HEK293 (cell line): ENCODE results near the gene ALG6.

Source experiments
- EGR2 ChIP-seq: fragments of 450-650 bp; formaldehyde crosslinking; IDR thresholded peaks from 2 replicates; pipeline ENCODE4 v1.5.1; 2016; ENCODE audit warnings: low read depth, missing biosample characterization, missing genetic modification characterization
- PBX3 ChIP-seq: sonication (generic); formaldehyde crosslinking; IDR thresholded peaks from 2 replicates; pipeline ENCODE4 v1.8.1; 2022; ENCODE audit warnings: mild to moderate bottlenecking, moderate library complexity, missing genetic modification reagents
- PRDM2 ChIP-seq: fragments of 450-650 bp; formaldehyde crosslinking; IDR thresholded peaks from 2 replicates; pipeline ENCODE4 v1.5.1; 2016; ENCODE audit warnings: missing biosample characterization, missing genetic modification characterization, borderline replicate concordance
- ZNF132 ChIP-seq: fragments of 450-650 bp; formaldehyde crosslinking; IDR thresholded peaks from 2 replicates; pipeline ENCODE4 v1.5.1; 2017; ENCODE audit warnings: missing biosample characterization, missing genetic modification characterization, borderline replicate concordance
- ZNF140 ChIP-seq: fragments of 450-650 bp; formaldehyde crosslinking; IDR thresholded peaks from 2 replicates; pipeline ENCODE4 v1.5.1; 2016; ENCODE audit warnings: missing biosample characterization, missing genetic modification characterization
- ZNF155 ChIP-seq: fragments of 450-650 bp; formaldehyde crosslinking; IDR thresholded peaks from 2 replicates; pipeline ENCODE4 v1.5.1; 2016; ENCODE audit warnings: missing biosample characterization, missing genetic modification characterization
- ZNF23 ChIP-seq: fragments of 450-650 bp; formaldehyde crosslinking; IDR thresholded peaks from 2 replicates; pipeline ENCODE4 v1.5.1; 2016; ENCODE audit warnings: missing biosample characterization, missing genetic modification characterization, borderline replicate concordance
- ZNF292 ChIP-seq: fragments of 450-650 bp; formaldehyde crosslinking; IDR thresholded peaks from 2 replicates; pipeline ENCODE4 v1.5.1; 2016; ENCODE audit warnings: low read depth, missing biosample characterization, missing genetic modification characterization, borderline replicate concordance
- ZNF366 ChIP-seq: fragments of 450-650 bp; formaldehyde crosslinking; conservative IDR thresholded peaks from 2 replicates; pipeline ENCODE4 v1.5.1; 2016; ENCODE audit warnings: missing biosample characterization, missing genetic modification characterization
- ZNF391 ChIP-seq: fragments of 450-650 bp; formaldehyde crosslinking; IDR thresholded peaks from 2 replicates; pipeline ENCODE4 v1.5.1; 2016; ENCODE audit warnings: low read depth, missing biosample characterization, missing genetic modification characterization, borderline replicate concordance
- ZNF404 ChIP-seq: fragments of 450-650 bp; formaldehyde crosslinking; IDR thresholded peaks from 2 replicates; pipeline ENCODE4 v1.5.1; 2017; ENCODE audit warnings: missing biosample characterization, missing genetic modification characterization
- ZNF580 ChIP-seq: fragments of 450-650 bp; formaldehyde crosslinking; IDR thresholded peaks from 2 replicates; pipeline ENCODE4 v1.5.1; 2016; ENCODE audit warnings: missing biosample characterization, missing genetic modification characterization
- ZNF658 ChIP-seq: fragments of 450-650 bp; formaldehyde crosslinking; IDR thresholded peaks from 2 replicates; pipeline ENCODE4; 2016; ENCODE audit warnings: missing biosample characterization, missing genetic modification characterization
- ZNF660 ChIP-seq: fragments of 450-650 bp; IDR thresholded peaks from 2 replicates; pipeline ENCODE4 v1.5.1; 2018; ENCODE audit warnings: missing biosample characterization, mild to moderate bottlenecking, missing genetic modification characterization
- ZNF664 ChIP-seq: fragments of 450-650 bp; formaldehyde crosslinking; IDR thresholded peaks from 2 replicates; pipeline ENCODE4 v1.5.1; 2016; ENCODE audit warnings: missing biosample characterization, missing genetic modification characterization
- ZNF677 ChIP-seq: fragments of 450-650 bp; IDR thresholded peaks from 2 replicates; pipeline ENCODE4 v1.5.0; 2018; ENCODE audit warnings: missing biosample characterization, mild to moderate bottlenecking, missing genetic modification characterization, moderate library complexity
- ZNF777 ChIP-seq: fragments of 450-650 bp; formaldehyde crosslinking; IDR thresholded peaks from 2 replicates; pipeline ENCODE4 v1.5.1; 2017; ENCODE audit warnings: missing biosample characterization, missing genetic modification characterization, borderline replicate concordance
- ZSCAN30 ChIP-seq: fragments of 450-650 bp; IDR thresholded peaks from 2 replicates; pipeline ENCODE4 v1.5.1; 2018; ENCODE audit warnings: missing biosample characterization, mild to moderate bottlenecking, missing genetic modification characterization, moderate library complexity
- TF ChIP-seq, protein P1 (sequence below): fragments of 450-650 bp; formaldehyde crosslinking; IDR thresholded peaks from 2 replicates; pipeline ENCODE4 v1.5.1; 2016; ENCODE audit warnings: missing biosample characterization, missing genetic modification characterization
- TF ChIP-seq, protein P2 (sequence below): fragments of 450-650 bp; formaldehyde crosslinking; conservative IDR thresholded peaks from 2 replicates; pipeline ENCODE4 v1.5.1; 2016; ENCODE audit warnings: low read depth, missing biosample characterization, missing genetic modification characterization
- TF ChIP-seq, protein P3 (sequence below): fragments of 450-650 bp; formaldehyde crosslinking; IDR thresholded peaks from 2 replicates; pipeline ENCODE4 v1.5.1; 2016; ENCODE audit warnings: missing biosample characterization, missing genetic modification characterization

Gene ALG6

GRCh38 chr1:63322114-63322943 is 45.1 kb upstream of the ALG6 start, which contains the start of gene FOXD3 (continued):
- TF ChIP-seq, protein P1, sequence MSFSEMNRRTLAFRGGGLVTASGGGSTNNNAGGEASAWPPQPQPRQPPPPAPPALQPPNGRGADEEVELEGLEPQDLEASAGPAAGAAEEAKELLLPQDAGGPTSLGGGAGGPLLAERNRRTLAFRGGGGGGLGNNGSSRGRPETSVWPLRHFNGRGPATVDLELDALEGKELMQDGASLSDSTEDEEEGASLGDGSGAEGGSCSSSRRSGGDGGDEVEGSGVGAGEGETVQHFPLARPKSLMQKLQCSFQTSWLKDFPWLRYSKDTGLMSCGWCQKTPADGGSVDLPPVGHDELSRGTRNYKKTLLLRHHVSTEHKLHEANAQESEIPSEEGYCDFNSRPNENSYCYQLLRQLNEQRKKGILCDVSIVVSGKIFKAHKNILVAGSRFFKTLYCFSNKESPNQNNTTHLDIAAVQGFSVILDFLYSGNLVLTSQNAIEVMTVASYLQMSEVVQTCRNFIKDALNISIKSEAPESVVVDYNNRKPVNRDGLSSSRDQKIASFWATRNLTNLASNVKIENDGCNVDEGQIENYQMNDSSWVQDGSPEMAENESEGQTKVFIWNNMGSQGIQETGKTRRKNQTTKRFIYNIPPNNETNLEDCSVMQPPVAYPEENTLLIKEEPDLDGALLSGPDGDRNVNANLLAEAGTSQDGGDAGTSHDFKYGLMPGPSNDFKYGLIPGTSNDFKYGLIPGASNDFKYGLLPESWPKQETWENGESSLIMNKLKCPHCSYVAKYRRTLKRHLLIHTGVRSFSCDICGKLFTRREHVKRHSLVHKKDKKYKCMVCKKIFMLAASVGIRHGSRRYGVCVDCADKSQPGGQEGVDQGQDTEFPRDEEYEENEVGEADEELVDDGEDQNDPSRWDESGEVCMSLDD (tag by site-specific recombination), result 0 out of 2 replicates have a peak, but pooled peaks have one; percentile 21
- TF ChIP-seq PRDM2 (tag by site-specific recombination), result no peak
- TF ChIP-seq ZNF366 (tag by site-specific recombination), result 0 out of 2 replicates have a peak, but pooled peaks have one; percentile 15
- no peak for TF ChIP-seq ZNF23 (tag by site-specific recombination)
- no peak for TF ChIP-seq ZSCAN30 (tag by site-specific recombination)
- TF ChIP-seq ZNF391 (tag by site-specific recombination), result no peak
- no peak for TF ChIP-seq ZNF580
- TF ChIP-seq PBX3 (CRISPR knock-in tag), result no peak
- TF ChIP-seq, protein P2, sequence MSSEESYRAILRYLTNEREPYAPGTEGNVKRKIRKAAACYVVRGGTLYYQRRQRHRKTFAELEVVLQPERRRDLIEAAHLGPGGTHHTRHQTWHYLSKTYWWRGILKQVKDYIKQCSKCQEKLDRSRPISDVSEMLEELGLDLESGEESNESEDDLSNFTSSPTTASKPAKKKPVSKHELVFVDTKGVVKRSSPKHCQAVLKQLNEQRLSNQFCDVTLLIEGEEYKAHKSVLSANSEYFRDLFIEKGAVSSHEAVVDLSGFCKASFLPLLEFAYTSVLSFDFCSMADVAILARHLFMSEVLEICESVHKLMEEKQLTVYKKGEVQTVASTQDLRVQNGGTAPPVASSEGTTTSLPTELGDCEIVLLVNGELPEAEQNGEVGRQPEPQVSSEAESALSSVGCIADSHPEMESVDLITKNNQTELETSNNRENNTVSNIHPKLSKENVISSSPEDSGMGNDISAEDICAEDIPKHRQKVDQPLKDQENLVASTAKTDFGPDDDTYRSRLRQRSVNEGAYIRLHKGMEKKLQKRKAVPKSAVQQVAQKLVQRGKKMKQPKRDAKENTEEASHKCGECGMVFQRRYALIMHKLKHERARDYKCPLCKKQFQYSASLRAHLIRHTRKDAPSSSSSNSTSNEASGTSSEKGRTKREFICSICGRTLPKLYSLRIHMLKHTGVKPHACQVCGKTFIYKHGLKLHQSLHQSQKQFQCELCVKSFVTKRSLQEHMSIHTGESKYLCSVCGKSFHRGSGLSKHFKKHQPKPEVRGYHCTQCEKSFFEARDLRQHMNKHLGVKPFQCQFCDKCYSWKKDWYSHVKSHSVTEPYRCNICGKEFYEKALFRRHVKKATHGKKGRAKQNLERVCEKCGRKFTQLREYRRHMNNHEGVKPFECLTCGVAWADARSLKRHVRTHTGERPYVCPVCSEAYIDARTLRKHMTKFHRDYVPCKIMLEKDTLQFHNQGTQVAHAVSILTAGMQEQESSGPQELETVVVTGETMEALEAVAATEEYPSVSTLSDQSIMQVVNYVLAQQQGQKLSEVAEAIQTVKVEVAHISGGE (tag by site-specific recombination), result 0 out of 2 replicates have a peak, but pooled peaks have one; percentile 36
- no peak for TF ChIP-seq ZNF658
- TF ChIP-seq ZNF140 (tag by site-specific recombination), result no peak
- no peak for TF ChIP-seq ZNF155
- TF ChIP-seq ZNF132 (tag by site-specific recombination), result no peak
- no peak for TF ChIP-seq ZNF404
- no peak for TF ChIP-seq ZNF664 (tag by site-specific recombination)
- TF ChIP-seq ZNF660 (tag by site-specific recombination), result no peak
- TF ChIP-seq ZNF292 (tag by site-specific recombination), result no peak
- TF ChIP-seq, protein P3, sequence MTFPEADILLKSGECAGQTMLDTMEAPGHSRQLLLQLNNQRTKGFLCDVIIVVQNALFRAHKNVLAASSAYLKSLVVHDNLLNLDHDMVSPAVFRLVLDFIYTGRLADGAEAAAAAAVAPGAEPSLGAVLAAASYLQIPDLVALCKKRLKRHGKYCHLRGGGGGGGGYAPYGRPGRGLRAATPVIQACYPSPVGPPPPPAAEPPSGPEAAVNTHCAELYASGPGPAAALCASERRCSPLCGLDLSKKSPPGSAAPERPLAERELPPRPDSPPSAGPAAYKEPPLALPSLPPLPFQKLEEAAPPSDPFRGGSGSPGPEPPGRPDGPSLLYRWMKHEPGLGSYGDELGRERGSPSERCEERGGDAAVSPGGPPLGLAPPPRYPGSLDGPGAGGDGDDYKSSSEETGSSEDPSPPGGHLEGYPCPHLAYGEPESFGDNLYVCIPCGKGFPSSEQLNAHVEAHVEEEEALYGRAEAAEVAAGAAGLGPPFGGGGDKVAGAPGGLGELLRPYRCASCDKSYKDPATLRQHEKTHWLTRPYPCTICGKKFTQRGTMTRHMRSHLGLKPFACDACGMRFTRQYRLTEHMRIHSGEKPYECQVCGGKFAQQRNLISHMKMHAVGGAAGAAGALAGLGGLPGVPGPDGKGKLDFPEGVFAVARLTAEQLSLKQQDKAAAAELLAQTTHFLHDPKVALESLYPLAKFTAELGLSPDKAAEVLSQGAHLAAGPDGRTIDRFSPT (tag by site-specific recombination), result peak; percentile 78
- TF ChIP-seq ZNF677, result no peak
- peak; percentile 92 for TF ChIP-seq EGR2 (tag by site-specific recombination)
- no peak for TF ChIP-seq ZNF777
